Psoas muscle (tissue), 8 donors: Measurements from ENCODE around the gene CAMSAP2. TPM values are rescaled to one million over a fixed set of nuclear protein-coding genes. Genes with fewer than 3 reads are reported as not detected.

ENCODE experiments used
- ATAC-seq, 4 donors: fragments of 200-7000 bp; cut with Tn5 transposase; one replicate each; pipeline ENCODE4 v1.9.1; 2020; ENCODE audit warnings: moderate library complexity in 3 of 4, mild to moderate bottlenecking in 2 of 4
- DNase-seq, 2 donors: peaks; one replicate each; pipeline ENCODE4 v3.0.0-alpha.2; 2020
- H3K27ac ChIP-seq: fragments of 200-600 bp; one replicate; pipeline ENCODE4 v1.8.0; 2022
- H3K27me3 ChIP-seq, 3 donors: fragments of 200-600 bp in 1 of 3; one replicate each; pipeline versions ENCODE4 v1.6.1 to v1.8.0; 2013 to 2022; ENCODE audit warnings: low read length in 2 of 3, mild to moderate bottlenecking in 2 of 3, moderate library complexity in 1 of 3; ENCODE audit not compliant: insufficient read depth in 3 of 3
- H3K36me3 ChIP-seq, 2 donors: fragments of 200-600 bp in 1 of 2; one replicate each; pipeline versions ENCODE4 v1.6.1 to v1.8.0; 2013 to 2022; ENCODE audit warnings: low read depth in 1 of 2, mild to moderate bottlenecking in 1 of 2, moderate library complexity in 1 of 2; ENCODE audit not compliant: insufficient read depth in 1 of 2
- H3K4me1 ChIP-seq: fragments of 200-600 bp; one replicate; pipeline ENCODE4 v1.8.0; 2022
- H3K4me3 ChIP-seq: fragments of 200-600 bp; one replicate; pipeline ENCODE4 v1.8.0; 2022; ENCODE audit warnings: mild to moderate bottlenecking
- H3K9me3 ChIP-seq: fragments of 200-600 bp; one replicate; pipeline ENCODE4 v1.8.0; 2022
- CTCF ChIP-seq: fragments of 200-600 bp; IDR thresholded peaks from one replicate; pipeline ENCODE4 v1.8.0; 2022; ENCODE audit warnings: antibody characterized with exemption
- WGBS, 3 donors: extraction: QIAGEN DNeasy Blood & Tissue Kit; methylation state at CpG; one replicate each; pipeline versions ENCODE4 v1.1.6 to v1.1.7; 2013; 5-methylcytosine and 5-hydroxymethylcytosine counted together
- intact Hi-C, 2 donors: fragments of 100-400 bp; cut with DNase I; formaldehyde crosslinking; loops; one replicate each; pipeline versions ENCODE4 v1.11.0 to v1.14.2; 2022
- polyA plus RNA-seq, 3 donors: library from polyadenylated mRNA; stranded (reverse); fragments of 200-250 nt; gene quantifications; one replicate each; pipeline ENCODE4 v1.2.3, GENCODE V29; 2013
- total RNA-seq, 4 donors: library from RNA; stranded (reverse); fragmentation: NEBNext Ultra II Directional in 2 of 4; extraction: Animal tissue kit (Norgen Biotek cat#: 25700) in 2 of 4; gene quantifications; one replicate each; pipeline versions ENCODE4 v1.2.1 to v1.2.4, GENCODE V29; 2021 to 2023
- donor health status: healthy with polysubstance abuse.
- donor health status: DM: no; HTN: no; CAD: no; lungs with moderate emphysema.
- donor health status: Bipolar disorder and iron deficiency.
- donor health status: healthy.
- donor health status: DM: yes; HTN: yes; CAD: no.
- donor health status: DM: no; HTN: no; CAD: no.
- donor health status: DM: no; HTN: no; CAD: no.
- donor health status: DM: yes; HTN: yes; CAD: no.

The CAMSAP2 gene
- total and polyA plus RNA-seq, 7 donors, result 4.8 to 70.8 (median 37.0) TPM

- DNase-seq (no peak), ATAC-seq (peak in 1 of 4 donors; percentile 41)
- TF ChIP-seq CTCF, result no peak
- Histone ChIP-seq H3K9me3 (no peaks in the 10 kb centered on the region), H3K27me3 (no peaks in the 10 kb centered on the region), H3K36me3 (peaks cover 0 to 6% of the 10 kb centered on the region in 2 donors), H3K4me3 (no peak overlapping the region), H3K4me1 (peaks cover 31% of the 10 kb centered on the region), H3K27ac (no peak overlapping the region)
- intact Hi-C loops, result no loop called here
These were observed 38.3 kb downstream of the CAMSAP2 start for GRCh38 chr1:200776949-200777348.

- Histone ChIP-seq H3K36me3 (peaks cover 0 to 6% of the 10 kb centered on the region in 2 donors), H3K27me3 (no peaks in the 10 kb centered on the region), H3K4me3 (no peak overlapping the region), H3K27ac (no peak overlapping the region), H3K4me1 (peaks cover 31% of the 10 kb centered on the region), H3K9me3 (peaks cover 2% of the 10 kb centered on the region)
- peak in 1 of 4 donors; percentile 22 for ATAC-seq
- no peak for DNase-seq
- WGBS, 3 donors, result 53 to 66% (median 54%) methylated on average over 4 of the region's 4 CpGs
- intact Hi-C loops, result no loop called here
- TF ChIP-seq CTCF, result no peak
These were observed 40.1 kb downstream of the CAMSAP2 start for GRCh38 chr1:200778766-200779165.

- Histone ChIP-seq H3K4me3 (no peak overlapping the region), H3K27me3 (no peaks in the 10 kb centered on the region), H3K36me3 (peaks cover 0 to 6% of the 10 kb centered on the region in 2 donors), H3K4me1 (peaks cover 31% of the 10 kb centered on the region), H3K27ac (no peak overlapping the region), H3K9me3 (peaks cover 2% of the 10 kb centered on the region)
- ATAC-seq (no peak), DNase-seq (no peak)
- intact Hi-C loops, result no loop called here
- 82 to 89% (median 85%) methylated on average over 2 of the region's 2 CpGs for WGBS, 3 donors
- no peak for TF ChIP-seq CTCF
These were observed 40.6 kb downstream of the CAMSAP2 start for GRCh38 chr1:200779326-200779725.

GRCh38 chr1:200780545-200781369, 42.1 kb downstream of the CAMSAP2 start:
- no peak for TF ChIP-seq CTCF
- Histone ChIP-seq H3K27me3 (no peaks in the 10 kb centered on the region), H3K4me3 (peak overlapping the region; percentile 35), H3K9me3 (peaks cover 2% of the 10 kb centered on the region), H3K4me1 (peaks cover 29% of the 10 kb centered on the region), H3K27ac (no peak overlapping the region), H3K36me3 (peaks cover 0 to 6% of the 10 kb centered on the region in 2 donors)
- intact Hi-C loops, result no loop called here
- 43 to 53% (median 47%) methylated on average over 5 of the region's 5 CpGs for WGBS, 3 donors
- no peak for DNase-seq
- ATAC-seq, result no peak
